Colon (tissue), 2 donors: Measurements from ENCODE around the gene PRND.
"Not testable (repeated sequence)": the region's sequence is repeated elsewhere in the genome, so short reads cannot be mapped to it uniquely, and the experiment has no call there.

Experiments used
- FAIRE-seq: peaks from 2 replicates; lab custom pipeline; 2012; peaks lifted over from hg19 to GRCh38; lab: Jason Lieb, UNC
- donor health status: control.
- donor health status: control.

PRND gene

DNA sequence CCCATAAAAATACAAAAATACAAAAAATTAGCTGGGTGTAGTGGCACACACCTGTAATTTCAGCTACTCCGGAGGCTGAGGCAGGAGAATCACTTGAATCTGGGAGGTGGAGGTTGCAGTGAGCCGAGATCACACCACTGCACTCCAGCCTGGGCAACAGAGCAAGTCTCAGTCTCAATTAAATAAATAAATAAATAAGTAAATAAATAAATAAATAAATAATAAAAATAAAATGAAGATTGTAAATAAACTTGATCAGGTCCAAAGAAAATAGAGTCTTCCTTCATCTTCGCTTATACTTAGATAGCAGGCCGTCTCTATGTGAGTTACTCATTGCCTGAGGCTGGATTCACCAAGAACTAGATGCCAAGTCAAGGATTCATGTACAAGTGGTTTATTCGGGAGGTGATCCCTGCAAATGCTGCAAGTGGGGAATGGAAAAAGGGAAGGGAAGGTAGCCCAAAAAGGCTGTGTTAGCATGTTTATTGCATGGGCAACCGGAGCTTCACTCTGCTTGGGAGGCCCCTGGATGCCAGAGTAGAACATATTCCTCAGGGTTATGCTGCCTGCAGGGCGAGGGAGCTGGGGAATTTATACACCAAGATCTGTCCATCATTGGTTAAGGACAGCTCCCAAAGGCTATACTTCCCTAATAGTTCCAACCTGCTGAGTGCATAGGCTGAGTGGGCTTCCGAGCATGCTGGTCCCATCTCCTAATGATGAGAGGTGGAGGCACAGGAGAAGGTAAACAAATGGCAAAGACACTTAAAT lies 16.3 kb downstream of the PRND start:
- FAIRE-seq, result no peak

DNA sequence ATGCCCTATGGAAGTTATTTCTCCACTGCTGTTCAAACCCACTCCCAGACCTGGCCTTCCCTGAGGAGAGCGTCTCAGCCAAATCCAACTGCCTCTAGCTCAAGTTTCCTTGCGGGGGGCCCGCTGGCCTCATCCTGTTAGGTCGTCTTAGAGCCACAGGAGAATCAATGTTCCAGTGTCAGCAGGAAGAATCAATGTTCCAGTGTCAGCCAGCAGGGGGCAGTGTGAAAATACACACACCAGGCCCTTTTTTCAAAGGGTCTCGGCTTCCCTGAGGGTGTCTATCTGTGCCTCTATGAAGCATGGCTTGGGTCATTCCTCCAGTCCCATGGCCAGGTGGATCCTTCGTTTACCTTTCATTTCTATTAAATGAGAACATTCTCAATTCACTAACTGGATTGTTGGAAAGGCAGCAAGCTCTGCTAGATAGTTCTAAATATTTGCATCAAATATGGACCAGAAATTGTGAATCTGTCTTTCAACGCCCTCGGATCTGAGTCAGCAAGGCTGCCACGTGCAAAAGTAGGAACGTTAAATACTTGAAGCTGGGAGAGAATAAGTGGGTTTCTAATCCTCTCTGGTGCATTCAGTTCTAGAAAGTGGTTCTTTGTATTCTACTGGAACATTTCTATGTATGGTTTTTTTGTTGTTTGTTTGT lies 19.2 kb downstream of the PRND start:
- FAIRE-seq, result no peak

DNA sequence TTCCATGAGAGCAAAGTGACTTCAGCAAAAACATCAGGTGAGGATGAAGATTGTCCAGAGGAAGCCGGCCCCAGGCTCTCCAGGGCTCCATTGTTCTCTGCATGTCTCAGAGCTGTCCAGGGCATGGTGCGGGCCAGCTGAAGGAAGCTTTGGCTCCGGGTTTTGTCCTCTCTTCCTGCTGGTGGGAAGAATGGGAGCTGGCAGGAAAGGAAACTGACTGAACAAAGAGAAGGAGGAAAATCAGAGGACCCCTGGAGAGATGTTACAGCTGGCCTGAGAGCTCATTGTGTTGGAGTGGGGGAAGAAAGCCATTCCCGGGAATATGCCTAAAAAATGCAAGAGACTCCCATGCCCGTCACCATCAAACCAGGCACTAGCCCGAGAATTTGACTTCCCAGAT lies 27.1 kb downstream of the PRND start:
- no peak for FAIRE-seq

DNA sequence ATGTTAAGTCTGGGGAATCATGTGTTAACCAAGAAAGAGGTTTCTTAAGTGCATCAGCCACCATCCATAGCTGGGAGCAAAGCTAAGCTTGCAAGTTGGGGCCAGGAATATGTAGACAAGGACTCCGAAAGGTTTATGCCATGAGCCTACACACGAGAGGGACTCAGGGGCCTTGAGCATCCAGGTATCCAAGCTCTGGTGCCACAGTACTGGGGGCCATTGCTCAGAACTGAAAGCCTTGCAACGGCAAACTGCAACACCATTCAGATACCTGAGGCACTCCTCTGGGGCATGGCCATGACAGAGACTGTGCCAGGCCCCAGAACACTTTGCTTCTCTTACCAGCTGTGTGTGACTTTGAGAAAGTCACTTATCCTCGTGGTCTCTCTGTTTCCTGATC lies 27.6 kb downstream of the PRND start:
- no peak for FAIRE-seq

DNA sequence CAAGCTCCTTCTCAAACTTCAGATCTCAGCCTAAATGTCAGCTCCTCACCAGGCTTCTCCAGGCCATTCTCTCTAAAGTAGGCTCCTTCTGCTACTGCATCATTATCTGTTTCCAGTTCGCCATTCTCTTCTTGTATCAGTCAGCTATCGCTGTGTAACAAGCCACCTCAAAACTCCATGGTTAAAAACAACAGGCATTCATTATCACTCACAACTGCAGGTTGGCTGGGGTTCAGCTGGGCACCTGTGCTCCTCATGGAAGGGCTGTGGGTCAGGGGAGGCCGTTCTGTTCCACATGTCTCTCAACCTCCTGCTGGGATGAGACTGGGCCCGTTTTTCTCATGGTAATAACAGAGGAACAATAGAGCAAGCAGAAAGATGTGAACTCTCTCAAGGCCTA lies 28.7 kb downstream of the PRND start:
- FAIRE-seq, result no peak

DNA sequence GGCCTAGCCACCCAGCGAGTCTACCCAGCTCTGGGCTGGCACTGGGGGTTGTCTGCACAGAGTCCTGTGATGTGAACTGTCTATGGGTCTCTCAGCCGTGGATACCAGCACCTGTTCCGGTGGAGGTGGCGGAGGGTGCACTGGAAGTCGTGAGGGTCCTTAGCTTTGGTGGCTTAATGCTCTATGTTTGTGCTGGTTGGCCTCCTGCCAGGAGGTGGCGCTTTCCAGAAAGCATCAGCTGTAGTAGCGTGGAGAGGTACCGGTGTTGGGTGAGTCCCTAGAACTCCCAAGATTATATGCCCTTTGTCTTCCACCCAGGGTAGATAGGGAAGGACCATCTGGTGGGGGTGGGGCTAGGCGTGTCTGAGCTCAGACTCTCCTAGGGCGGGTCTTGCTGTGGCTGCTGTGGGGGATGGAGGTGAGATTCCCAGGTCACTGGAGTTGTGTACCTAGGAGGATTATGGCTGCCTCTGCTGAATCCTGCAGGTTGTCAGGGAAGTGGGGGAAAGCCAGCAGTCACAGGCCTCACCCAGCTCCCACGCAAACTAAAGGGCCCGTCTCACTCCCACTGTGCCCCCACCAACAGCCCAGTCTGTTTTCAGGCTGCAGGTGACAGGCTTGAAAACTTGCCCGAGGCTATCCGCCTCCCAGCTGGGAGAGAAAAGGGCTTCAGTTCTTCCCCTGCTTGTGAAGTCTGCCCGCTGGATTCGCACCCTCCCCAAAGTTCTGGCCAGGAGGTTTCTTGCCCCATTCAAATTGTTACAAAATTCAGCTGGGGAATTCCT lies 37.6 kb downstream of the PRND start:
- FAIRE-seq, result not testable (repeated sequence)

DNA sequence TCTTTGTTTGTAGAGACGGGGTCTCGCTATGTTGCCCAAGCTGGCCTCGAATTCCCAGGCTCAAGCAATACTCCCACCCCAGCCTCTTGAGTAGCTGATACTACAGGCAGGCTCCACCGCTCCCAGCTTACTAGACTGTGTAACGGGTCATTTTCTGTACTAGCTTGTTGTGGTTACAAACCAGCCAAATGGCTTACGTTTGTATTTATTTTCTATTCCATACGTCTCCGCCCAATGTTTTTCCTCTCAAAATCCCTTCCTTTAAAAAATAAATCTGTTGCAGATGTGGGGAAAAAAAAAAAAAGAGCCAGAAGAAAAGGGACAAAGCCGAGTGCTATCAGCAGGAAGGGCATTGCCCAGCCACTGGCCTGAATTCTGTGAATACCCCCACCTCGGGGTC lies 41.6 kb downstream of the PRND start:
- no peak for FAIRE-seq

DNA sequence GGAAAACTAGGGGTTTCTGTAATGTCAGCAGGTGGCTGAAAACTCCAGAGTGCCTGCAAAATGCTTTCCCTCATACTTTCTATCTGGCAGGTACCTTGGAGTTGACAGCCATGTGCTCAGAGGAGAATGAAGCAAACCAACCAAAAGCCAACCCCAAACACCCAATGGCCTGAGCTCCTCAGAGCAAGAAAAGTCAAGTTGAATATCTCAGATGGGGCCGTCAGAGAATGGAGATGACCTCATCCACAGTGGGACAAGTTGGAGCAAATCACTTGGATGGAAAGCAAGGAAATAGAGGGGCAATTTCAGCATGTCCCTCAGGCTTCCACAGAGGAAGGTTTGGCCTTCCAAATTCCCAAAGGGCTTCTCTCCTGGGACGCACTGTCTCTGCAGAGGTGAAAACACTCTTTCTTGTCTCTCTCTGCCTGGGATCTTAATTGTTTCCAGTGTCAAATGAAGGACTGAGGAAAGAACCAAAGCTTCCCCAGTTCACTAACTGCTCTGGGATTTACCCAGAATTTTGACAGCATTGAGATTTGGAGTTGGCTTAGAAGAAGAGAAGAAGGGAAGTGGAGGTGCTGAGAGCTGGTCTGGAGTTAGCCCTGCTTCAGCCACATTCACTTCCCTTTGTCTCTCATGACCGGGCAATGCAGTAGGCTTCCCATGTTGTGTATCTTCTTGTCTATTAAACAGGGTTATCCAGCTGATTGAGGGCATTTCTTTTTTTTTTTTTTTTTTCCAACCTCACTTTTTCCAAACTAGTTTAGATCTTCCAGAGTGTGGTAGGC lies 42.2 kb downstream of the PRND start:
- no peak for FAIRE-seq

DNA sequence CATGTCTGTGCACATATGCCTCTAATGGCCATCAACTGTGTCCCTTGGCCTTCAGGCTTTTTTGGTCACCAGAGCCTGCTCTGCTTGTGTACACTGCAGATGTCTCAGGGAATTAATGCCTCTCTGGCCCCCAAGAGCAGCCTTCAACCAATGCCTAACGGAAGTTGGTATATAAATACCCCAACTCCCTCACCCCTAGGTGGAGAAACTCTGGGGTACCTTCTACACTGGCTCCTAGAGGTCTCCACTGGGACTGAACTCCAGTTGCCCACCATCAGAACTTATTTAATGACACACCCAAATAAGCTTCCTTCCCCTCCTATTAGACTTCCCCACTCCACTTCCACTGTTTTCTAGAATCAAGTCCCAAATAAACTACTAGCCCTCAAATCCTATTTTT lies 43.1 kb downstream of the PRND start:
- no peak for FAIRE-seq

DNA sequence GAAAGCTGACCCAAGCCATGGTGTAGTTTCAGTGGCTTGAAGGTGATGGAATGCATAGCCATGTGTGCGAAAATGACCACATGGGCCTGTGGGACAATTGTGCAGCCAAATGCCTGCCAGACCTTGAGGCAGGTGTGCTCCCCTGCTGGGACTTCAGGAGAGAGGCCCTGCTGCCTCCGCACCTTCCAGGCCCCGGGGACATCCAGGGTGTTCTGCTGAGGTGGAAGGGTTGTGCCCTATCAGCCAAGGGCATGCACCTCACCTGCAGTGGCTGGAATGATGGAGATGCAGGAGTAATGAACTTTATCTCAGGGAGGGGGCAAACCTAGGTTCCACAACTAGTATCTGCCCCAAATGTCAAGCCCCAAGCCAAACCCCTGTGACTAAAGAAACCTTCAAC lies 44.0 kb downstream of the PRND start:
- no peak for FAIRE-seq

DNA sequence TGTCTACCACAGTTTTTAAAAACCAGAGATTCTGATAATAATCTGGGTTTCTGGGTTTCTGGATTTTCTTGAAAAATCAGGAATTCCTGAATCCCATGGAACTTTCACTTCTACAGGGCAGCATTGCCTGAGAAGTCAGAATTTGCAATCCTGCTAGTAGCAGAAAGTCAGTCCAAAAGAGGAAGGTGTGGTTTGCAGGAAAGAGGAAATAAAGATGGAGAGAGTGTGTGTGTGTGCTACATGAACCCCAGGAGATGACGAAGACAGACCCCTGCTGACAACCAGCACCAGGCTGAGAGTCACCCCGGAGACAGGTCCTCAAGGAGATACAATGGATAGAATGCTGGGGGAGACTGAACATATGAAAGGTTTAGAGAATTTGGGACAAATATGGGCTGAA lies 44.9 kb downstream of the PRND start:
- FAIRE-seq, result no peak

DNA sequence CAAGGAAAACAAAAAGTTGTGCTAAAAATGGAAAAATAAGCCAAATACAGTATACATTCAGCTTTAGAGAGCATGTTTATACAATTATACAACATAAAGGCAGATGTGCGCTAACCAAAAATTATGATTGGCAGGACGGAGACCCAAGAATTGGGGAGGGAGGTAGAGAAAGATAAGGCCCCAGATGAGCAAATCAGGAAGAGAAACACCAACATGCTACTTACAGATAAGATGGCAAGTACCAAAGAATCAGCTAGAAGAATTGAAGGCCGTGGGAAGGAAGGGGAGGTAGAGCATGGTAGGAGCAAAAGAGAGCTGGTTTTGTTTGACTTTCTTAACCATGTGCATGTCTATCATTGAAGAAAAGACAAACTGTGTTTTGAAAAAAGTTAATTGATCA lies 45.4 kb downstream of the PRND start:
- FAIRE-seq, result no peak

DNA sequence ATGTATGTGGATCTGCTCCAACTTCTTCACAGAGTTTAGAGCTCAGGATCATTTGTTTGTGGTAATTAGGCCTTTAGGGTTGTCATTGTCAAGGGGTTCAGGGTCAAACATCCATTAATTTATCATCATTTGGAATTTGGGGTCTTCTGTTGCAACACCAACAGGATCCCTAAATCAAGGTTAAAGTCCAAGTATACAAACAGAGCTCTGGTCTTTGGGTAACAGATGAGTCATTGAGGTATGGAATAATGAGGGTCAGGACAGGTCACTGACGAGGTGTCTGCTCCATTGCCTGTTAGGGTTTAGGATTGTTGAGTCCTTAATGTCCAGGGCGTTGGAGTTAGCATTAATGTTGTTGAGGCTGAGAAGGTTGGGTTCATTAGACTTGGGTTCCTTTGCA lies 47.6 kb downstream of the PRND start:
- FAIRE-seq, result no peak

DNA sequence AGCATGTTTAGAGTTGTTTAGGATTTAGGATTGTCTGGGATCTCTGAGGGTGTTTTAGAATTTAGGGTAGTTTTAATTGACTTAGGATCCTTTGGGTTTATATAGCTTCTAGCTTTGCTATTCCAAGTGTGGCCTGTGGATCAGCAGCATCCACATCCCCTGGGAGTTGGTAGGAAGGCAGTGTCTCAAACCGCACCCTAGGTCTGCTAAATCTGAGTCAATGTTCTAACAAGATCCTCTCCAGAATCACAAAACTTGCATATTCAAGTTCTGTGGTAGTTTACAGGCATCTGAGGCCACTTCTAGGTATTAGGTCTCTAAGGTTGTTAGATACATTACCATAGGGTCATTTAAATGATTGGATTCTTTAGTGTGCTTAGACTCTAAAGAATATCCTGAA lies 48.3 kb downstream of the PRND start:
- no peak for FAIRE-seq

DNA sequence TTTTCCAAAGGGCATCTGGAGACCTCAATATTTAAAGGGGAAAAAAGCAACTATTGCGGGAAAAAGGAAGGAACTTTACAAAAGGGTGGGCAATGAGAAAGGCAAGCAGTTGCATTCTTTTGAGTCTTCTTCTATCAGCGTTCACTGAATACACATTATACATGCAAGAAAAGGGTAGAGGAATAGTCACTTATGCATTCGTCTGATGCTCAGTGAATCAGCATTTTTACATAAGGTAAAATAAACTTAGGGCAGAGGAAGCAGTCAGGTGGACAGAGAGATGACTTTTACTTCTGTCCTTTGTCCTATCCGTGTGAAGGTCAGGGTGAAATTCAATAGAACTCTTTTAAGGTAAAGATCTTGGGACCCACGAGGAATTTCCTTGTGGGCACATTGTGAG lies 49.3 kb downstream of the PRND start:
- no peak for FAIRE-seq

DNA sequence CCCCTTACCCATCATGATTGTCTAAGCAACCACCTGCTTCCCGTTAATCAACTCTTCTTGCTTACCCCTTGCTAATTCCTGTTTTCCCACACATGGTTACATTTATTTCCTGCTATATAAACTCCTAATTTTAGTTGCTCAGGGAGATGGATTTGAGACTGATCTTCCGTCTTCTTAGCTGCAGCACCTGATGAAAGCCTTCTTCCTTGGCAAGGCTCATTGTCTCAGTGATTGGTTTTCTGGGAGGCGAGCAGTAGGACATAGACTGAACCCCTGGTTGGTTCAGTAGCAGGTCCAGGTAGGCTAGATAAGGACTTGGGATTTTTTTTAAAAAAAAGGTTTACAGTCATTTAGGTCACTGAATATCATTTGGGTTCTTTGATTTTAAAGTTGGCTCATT lies 50.4 kb downstream of the PRND start:
- FAIRE-seq, result no peak

DNA sequence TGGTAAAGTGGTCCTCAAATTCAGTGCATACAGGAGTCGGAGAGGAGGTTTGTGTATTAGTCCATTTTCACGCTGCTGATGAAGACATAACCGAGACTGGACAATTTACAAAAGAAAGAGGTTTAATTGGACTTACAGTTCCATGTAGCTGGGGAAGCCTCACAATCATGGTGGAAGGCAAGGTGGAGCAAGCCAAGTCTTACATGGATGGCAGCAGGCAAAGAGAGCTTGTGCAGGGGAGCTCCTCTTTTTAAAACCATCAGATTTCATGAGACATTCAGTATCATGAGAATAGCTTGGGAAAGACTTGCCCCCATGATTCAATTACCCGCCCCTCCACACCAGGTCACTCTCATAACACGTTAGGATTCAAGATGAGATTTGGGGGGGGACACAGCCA lies 51.3 kb downstream of the PRND start:
- not testable (repeated sequence) for FAIRE-seq

DNA sequence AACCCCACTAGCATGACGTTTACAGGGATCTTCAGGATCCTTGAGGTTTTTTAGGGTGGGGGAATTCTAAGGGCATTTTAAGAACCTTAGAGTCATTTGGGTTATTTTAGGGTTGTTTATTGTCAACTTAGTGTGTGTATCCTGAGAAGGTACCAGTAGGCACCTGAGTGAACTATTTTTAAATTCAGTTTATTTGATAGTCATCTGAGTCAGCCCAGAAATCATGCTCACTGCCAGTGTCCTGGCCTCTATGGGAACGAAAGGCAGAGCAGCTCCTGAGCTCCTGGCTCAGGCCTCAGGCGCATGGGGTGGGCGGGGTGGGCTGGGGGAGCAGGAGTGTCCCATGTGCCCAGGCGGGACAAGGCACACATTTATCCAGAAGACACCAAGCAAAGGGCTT lies 52.0 kb downstream of the PRND start:
- no peak for FAIRE-seq

DNA sequence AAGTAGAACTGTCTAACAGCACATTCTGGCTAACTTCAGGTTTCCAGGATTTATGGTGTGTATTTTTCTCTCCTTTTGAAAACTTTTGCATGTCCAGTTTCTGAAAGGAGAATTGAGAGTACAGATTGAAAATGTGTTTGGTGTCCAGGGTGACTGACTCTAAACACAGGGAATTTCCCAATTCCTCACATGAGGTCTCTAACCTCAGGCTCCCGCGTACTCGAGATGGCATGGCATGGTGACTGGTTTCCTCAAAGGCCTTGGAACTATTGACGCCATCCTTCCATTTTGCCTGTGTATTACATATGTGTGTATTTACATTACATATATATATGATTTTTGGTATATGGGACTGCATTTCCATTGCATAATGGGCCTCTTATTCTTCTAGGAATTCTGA lies 52.5 kb downstream of the PRND start:
- FAIRE-seq, result no peak

DNA sequence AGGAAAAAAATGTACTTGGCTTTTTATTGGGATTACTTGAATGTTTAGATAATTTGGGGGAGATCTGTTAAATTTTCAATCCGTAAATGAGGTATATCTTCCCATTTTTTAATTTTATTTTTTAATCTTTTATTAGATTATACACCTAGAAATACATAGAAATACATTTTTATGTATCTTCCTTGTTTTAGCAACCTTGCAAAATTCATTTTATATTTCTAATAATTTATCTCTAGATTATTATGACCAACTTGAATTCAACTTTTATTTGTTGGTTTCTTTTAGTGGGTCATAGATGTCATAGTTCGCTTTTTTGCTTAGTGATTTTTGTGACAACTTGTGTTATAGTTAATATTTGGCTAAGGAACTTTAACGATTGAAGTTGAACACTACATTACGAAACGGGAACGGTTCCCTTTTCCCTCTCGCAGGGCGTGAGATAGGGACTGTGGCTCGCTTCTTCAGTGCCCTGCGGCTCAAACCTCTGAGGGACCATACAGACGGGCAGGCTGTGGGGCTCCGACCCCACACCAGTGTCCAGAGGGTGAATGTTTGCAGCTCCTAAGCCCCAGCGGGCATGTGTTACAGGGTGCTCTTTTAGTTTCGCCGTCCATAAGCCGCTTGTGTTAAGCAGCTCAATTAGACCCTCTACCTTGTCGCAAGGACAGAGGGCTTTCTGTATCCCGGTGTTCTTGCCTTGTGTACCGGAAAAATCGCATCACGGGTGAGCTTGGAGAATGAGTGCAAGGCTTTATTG lies 53.8 kb downstream of the PRND start:
- FAIRE-seq, result no peak

DNA sequence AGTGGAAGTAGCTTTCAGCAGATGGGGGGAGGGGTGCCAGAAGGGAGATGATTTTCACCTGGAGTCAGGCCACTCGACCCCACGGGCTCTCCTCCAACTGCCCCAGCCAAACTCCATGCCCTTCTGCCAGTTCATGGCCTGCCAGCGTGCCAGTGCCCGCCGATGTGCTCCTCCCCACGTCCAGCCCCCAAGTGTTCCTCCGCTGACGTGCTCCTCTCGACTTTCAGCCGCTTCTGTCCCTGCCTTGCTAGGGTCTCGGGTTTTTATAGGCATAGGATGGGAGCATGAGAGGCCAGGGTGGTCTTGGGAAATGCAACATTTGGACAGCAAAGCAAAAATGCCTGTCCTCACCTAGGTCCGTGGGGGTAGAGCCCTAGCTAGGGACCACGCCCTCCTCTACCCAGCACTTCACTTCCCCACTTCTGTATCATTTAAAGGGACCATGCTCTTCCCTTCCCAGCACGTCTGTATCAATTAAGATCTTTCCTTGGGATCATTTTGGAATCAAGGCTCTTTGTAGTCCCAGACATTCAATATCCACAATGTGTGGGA lies 54.4 kb downstream of the PRND start:
- FAIRE-seq, result no peak
